Glomerular visceral epithelial cell (primary cell): ENCODE results near the gene NR1D1.

ENCODE experiments used
- DNase-seq: peaks from one replicate; pipeline ENCODE4 v3.0.0-alpha.2; 2016; ENCODE audit errors: extremely low spot score

NR1D1 gene

DNA sequence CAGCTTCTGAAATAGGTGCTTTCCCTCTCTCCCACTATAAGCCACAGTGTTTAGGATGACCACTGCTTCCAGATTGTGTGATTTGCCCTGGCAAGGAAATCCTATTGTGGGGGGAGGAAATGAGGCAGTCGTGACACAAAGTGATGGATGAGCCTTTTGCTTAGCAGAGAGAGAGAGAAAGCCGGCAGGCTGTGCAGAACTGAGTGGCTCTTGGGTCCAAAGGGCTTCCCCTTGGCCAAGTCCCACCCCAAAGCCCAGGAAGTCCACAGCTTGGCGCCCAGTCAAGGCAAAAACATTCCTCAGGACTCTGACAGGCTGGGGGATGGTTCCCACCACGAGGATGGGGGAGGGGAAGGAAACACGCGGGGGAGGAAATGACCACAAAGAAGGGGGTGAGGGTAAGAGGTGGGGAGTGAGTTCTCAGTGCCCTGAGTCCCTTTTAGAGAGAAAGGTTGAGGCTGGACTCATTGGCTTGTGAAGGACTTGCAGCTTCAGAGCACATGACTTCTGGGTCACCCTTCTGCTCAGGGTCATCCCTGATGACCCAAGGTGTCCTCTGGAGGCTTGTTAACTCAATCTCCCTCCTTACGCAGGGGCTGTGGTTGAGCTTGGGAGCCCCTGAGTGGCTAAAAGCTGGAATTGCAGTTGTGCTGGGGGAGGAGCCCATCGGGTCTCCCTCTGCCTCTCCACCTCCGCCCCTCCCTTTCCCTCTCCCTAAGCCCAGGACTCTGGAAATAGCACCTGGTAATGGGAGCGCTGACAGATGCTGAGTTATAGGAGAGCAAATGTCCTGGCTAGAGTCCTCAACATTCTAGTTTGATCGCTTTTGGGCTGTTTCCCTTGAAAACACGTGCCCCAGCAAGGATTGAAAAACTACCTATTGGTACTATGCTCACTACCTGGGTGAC, 11.1 kb upstream of the NR1D1 start:
- DNase-seq, result peak; percentile 93

- no peak for DNase-seq
Measured at GRCh38 chr17:40110026-40110845, 9.8 kb upstream of the NR1D1 start.

GRCh38 chr17:40108970-40109824, 8.8 kb upstream of the NR1D1 start:
- no peak for DNase-seq

DNA sequence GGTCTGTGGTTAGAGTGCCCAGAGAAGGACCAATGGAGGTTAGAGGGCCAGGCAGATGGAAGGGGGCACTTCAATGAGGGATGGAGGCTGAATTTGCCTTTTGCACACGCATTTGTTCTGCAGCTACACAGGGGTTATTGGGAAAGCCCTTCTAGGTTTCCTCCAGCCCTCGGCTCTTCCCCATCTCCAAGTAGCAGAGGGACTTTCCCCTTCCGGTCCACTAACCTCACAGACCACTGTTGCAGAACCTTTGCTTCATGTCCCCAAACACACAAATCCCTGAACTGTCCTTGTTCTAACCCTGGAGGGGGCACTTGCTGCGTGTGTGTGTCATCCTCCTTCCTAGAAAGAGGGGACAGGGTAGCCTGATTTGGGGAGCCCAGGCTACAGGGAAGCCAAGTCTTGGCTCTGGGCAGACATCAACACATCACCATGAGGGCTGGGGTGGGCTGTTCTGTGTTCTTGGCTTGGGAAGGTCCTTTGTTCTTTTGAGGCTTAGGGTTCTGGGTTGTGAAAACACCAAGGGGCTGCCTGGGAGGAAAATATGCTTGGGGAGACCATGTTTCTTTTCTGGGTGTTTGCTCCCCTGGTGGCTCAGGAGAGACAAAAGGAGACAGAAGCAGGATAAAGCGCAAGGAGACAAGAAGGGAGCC, 7.3 kb upstream of the NR1D1 start:
- DNase-seq, result peak; percentile 48

GRCh38 chr17:40106760-40107521, 6.6 kb upstream of the NR1D1 start:
- DNase-seq, result no peak

DNA sequence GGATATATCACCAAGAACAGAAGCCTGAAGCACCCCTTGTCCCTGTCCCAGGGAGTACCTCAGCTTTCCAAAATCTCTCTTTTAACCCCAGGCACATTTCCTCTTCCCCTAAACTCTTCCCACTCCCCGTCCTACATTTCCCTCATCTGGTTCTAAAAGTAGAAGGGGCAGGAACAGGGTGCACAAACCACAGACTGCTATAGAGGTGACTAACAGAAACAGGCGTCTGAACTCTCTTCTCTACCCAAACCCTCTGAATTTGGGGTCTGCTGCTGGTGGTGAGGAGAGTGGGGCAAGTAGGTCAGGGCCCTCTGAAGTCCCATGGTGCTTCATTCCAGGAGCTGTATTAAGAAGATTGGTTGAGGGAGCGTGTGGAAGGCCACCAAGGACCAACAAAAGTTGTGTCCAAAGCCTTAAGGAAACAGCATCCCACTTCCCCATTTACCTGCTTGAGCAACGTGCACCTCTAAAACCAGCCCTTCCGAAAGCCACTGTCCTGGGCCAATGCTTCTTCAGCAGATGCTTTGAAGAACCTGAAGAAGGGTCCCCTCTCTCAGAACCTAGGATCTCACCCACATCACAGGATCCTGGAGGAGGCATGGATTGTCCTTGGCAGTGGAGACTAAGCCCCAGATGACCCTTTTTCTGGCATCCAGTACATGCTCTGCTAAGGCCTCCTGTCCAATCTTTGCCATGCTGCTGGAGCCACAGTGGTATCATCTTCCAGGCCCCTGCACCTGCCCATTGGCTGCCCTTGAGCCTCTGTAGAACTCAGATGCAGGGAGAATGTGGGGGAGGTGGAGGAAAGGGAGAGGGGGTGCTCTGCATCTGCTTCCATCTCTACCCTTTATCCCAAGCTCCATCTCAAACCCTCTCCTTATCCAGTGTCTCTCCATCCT, 5.7 kb upstream of the NR1D1 start:
- no peak for DNase-seq

GRCh38 chr17:40104594-40105486, 4.5 kb upstream of the NR1D1 start:
- DNase-seq, result no peak

DNA sequence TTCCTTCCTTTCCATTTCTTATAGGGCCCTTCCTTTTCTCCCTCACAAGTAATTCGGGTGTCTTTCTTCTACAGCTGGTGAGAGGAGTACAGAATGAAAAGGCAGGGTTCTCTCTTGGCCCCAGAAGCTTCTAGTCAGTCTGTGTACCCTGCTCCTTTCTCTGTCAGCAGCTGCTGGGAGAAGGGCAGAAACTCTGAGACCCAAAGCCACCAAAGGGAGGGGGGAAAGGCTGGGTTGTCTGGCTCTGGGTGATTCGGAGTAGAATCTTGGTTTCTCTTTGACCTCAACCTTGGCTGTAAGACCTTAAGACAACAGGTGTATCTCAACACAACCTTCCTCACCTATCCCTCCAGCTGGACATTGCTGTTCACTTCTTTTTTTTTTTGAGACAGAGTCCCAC, 3.3 kb upstream of the NR1D1 start:
- DNase-seq, result no peak

GRCh38 chr17:40103071-40103661, 2.8 kb upstream of the NR1D1 start:
- no peak for DNase-seq

GRCh38 chr17:40101367-40102210, 1.2 kb upstream of the NR1D1 start:
- no peak for DNase-seq

DNA sequence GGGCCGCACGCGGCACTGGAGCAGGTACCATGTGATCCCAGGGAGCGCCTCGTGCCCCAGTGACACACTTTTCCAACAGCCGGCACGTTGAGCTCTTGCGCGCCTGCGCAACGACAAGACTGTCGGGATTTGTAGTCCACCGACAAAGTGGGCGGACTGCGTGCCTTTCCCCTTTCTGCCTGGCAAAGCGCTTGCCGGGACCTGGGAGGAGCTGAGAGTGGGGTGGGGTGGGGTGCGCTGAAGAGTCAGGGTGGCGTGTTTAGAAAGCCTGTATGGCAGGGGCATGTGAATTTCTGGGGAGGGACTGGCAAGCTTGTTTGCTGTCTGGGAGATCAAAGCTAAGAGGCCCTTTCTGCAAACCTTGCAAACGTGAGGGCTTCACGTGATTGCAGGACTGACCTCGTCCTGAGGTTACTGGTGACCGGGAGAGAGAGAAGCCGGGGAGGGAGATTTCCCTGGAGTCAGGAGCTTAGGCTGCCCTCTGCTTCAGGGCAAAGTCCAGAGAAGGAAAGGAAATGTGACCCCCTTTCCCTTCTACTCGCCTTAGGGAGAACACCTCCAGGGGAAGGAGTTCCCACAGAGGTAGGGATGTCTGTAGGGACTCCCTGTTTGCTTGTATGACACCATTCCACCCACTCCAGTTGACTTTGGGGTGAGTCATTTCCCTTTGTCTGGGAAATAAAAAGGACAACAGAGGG, 429 bp upstream of the NR1D1 start:
- peak; percentile 98 for DNase-seq

DNA sequence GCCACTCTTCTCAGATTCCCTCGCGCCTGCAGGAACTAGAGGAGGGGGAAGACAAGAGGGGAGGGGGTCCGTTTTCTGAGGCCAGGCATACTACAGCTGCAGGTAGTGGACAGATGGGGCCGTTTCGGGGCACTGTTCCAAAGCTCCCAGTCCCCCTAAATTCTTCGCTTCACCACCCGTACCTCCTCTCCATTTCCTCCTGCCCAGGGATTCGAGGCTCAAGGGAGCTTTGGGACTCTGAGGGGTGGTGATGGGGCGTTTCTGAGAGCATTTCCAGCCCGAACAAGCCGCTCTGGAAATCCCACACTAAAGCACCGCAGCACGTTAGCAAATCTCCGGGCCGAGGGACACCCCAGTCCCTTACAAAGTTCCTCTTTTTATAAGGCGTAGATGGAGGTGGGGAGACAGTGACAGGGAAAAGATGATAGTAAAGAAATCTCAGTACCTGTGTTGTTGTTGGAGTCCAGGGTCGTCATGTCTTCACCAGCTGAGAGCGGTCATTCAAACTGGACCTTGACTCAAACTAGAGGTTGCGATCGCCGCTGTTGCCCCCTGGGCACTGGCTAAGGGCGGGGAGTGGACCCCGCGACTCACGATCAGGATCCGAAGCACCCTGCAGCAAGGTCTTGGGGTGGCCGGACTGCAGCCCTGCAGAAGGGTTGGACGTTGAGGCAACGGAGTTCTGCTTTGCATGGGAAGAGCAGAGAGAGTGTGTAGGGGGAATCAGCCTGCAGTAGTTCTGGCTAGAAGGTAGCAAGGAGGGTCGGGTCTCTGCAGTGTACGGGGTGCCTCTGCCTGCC, 570 bp downstream of the NR1D1 start:
- no peak for DNase-seq

DNA sequence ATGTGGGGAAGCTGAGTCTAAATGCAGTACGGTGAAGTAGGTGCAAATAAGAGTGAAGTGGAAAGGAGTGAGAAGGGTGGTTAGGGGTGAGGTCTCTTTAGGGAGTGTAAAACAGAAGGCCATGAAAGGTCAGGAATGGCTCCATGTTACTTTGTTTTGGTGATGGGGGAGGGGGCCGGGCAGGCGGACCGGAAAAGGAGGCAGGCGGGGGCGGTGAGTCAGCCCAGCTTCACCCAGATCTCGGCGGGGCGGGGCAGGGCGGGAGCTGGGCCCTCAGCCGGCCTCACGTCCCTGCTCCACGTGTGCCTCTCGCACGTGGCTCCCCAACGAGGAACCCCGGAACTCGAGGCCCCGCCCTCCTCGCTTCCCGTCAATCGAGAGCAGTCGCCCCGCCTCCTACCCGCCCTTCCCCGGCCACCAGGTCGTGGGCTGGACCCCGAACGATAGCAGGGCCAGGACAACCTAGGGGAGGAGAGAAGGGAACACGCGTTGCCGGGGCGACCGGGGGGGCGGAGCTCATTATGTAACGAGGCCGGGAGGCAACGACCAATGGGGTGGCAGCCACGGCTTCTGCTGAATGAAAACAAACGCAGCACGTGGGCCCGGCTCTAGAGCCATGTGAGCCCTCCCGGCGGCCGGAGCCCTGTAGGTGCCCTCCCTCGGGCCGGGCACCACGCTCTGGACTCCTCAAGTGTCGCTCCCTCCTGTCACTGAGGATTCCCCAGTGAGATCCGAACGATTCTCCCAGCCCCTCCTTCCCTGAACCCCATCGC, 1.4 kb downstream of the NR1D1 start:
- DNase-seq, result peak; percentile 99

DNA sequence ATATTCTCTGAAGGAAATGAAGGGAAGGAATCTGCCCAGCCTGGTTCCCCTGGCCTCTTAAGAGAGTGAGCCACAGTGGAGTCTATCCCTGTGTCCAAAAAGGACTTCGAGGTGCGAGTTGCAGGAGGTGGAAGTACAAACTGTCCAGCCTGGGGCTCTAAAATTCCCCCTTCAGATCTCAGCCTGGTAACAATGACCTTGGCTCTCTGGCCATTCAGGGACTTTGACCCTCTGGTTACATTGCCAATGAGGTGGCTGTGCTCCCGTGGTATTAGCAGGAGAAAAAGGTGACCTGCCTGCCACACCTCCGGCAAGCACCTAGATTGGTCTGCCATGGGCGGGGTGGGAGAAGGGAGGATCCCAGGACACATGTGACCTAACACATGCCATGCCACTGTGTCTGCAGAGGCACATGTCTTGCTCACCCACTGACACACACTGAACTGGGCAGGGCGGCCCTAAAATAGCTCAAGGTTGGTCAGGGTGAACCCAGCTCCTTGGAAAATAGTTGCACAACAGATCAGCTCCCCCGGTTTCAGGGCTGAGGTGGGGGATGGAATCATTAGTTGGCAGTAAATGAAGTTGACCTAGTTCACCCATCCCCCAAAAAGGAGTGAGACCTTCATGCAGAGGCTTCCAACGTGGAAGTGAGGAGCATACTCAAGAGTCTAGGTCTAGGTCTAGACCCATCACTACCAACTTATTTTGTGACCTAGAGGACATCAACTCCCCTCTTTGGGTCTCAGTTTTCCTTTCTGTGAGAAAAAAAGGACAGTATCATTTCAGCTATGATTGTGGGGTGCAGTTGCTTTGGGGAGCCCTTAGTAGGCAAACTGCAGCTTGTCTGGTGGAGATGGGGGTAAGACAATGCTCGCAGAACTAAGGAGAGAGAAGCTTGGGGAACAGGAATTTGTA, 2.2 kb downstream of the NR1D1 start:
- DNase-seq, result peak; percentile 31
